ENCODE measurements around the gene LSAMP. TPM values are rescaled to one million over a fixed set of nuclear protein-coding genes. Genes with fewer than 3 reads are reported as not detected.

Gene LSAMP
- total and polyA plus RNA-seq, 7 donors = 0.23 to 47.1 (median 22.9) TPM

DNA sequence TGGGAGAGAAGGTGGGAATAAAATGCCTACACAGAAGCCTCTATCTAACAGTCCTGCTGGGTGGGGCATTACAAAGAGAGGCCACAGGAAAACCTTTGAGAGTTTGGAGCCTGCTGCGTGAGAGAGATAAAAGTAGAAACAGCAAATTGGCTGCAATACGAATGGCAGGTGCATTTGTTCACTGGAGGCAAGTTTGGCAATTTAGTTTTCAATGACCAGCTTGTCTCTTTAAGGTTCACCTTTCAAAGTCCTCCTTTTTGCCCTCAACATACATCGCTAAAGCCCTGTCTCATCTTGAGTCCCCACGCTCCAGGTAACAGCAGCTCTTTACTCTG, 405.7 kb downstream of the LSAMP start:
- Histone ChIP-seq H3K27ac (no peak overlapping the region), H3K4me3 (no peak overlapping the region), H3K36me3 (no peaks in the 10 kb centered on the region), H3K4me1 (peaks cover 0 to 5% (median 0%) of the 10 kb centered on the region in 4 donors), H3K9me3 (no peaks in the 10 kb centered on the region), H3K27me3 (no peaks in the 10 kb centered on the region)
- DNase-seq = no peak
- intact Hi-C loops (cut with DNase I) = no loop called here
- TF ChIP-seq, protein P1, sequence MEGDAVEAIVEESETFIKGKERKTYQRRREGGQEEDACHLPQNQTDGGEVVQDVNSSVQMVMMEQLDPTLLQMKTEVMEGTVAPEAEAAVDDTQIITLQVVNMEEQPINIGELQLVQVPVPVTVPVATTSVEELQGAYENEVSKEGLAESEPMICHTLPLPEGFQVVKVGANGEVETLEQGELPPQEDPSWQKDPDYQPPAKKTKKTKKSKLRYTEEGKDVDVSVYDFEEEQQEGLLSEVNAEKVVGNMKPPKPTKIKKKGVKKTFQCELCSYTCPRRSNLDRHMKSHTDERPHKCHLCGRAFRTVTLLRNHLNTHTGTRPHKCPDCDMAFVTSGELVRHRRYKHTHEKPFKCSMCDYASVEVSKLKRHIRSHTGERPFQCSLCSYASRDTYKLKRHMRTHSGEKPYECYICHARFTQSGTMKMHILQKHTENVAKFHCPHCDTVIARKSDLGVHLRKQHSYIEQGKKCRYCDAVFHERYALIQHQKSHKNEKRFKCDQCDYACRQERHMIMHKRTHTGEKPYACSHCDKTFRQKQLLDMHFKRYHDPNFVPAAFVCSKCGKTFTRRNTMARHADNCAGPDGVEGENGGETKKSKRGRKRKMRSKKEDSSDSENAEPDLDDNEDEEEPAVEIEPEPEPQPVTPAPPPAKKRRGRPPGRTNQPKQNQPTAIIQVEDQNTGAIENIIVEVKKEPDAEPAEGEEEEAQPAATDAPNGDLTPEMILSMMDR (IDR thresholded peaks at IDR 0.05) = no peak
- TF ChIP-seq POLR2AphosphoS5 (IDR thresholded peaks at IDR 0.05) (no peak), POLR2A (IDR thresholded peaks at IDR 0.05) (no peak), EP300 (IDR thresholded peaks at IDR 0.05) (no peak)
- 76 to 87% methylated on average over 4 of the region's 4 CpGs for WGBS, 2 donors

DNA sequence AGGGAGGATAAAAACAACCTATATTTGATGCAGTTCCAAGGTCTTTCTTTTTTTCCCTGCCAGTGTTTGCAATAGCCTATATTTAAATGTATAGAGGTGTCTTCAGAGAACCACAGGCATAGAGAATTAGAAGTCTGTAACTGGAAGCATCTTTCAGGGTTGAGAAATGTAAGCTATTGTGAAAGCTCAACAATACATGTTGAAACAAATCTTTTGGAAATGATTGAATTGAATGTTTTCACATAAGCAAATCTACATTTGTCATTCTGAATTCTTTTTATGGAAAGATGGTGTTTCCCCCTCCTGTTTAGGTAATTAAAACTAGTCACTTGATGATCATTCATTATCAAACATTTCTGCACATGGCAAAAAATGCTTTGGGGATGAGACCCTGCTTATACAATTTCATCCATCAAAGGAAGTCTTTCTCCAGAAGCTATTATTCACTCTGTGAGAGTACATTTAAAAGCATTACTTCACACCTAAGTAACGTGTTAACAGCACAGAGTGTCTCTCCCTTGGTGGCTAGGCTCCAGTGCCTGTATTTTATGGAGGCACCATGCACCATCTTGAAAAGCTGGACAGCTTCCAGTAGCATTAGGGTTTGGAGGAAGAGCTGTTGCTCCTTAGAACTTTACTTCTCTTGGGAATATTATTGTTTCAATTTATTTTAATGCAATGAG, 406.2 kb downstream of the LSAMP start:
- H3K9me3 ChIP-seq = no peaks in the 10 kb centered on the region
- H3K4me1 ChIP-seq = peaks cover 0 to 5% (median 0%) of the 10 kb centered on the region in 4 donors
- intact Hi-C loops (cut with DNase I) = no loop called here
- no peak for TF ChIP-seq POLR2A (IDR thresholded peaks at IDR 0.05)
- TF ChIP-seq, protein P1 (IDR thresholded peaks at IDR 0.05) = no peak
- no peak for TF ChIP-seq EP300 (IDR thresholded peaks at IDR 0.05)
- TF ChIP-seq POLR2AphosphoS5 (IDR thresholded peaks at IDR 0.05) = no peak
- H3K36me3 ChIP-seq = no peaks in the 10 kb centered on the region
- DNase-seq = no peak
- no peak overlapping the region for H3K4me3 ChIP-seq
- 42 to 81% methylated on average over 1 of the region's 1 CpG for WGBS, 2 donors
- no peaks in the 10 kb centered on the region for H3K27me3 ChIP-seq
- no peak overlapping the region for H3K27ac ChIP-seq

DNA sequence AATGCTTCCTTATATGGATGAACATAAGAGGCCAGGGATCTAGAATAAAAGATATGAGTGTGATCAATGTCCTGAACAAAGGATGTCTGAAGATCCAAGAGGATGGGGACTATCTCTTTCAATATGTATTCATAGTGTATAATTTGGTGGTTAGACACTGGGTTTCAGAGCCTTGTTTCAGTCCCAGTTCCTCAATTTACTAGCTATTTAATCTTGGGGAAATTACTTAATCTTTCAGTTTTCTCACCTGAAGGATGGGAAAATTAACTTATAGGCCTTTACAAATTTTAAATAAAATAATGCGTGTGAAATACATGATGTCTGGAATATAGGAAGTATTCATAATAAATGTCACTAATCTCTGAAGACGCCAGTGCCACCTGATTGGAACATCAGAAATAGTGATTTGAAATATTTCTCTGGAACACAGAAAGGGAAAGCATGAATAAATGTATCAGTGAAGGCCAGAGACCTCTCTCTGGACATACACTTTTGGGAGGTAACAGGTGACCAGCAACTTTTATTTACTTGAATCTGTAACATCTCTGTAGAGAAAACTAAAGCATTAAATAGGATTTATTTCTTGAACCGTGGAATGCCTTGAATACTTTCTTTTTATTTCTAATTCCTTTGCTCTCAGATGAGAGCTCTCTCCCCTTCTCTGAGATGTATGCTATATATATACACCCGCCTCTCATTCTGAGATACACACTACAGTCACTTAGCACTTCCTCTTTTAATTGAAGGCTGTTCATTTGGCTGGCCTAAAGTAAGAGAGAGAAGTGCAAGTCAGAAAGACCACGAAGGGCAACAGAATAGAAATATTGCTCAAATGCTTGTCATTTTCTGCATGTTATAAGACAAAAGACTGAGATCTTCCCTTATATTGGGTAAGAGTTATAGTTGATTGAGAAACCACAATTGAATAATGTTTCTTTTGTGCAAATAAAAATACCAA, 407.1 kb downstream of the LSAMP start:
- no peak overlapping the region for H3K4me3 ChIP-seq
- no peak for DNase-seq
- no peaks in the 10 kb centered on the region for H3K27me3 ChIP-seq
- no peaks in the 10 kb centered on the region for H3K36me3 ChIP-seq
- no peak for TF ChIP-seq POLR2AphosphoS5 (IDR thresholded peaks at IDR 0.05)
- no peak for TF ChIP-seq POLR2A (IDR thresholded peaks at IDR 0.05)
- no peak for TF ChIP-seq EP300 (IDR thresholded peaks at IDR 0.05)
- intact Hi-C loops (cut with DNase I) = no loop called here
- WGBS, 2 donors = 67 to 79% methylated on average over 5 of the region's 5 CpGs
- no peak overlapping the region for H3K27ac ChIP-seq
- peaks cover 0 to 5% (median 0%) of the 10 kb centered on the region in 4 donors for H3K4me1 ChIP-seq
- H3K9me3 ChIP-seq = no peaks in the 10 kb centered on the region

DNA sequence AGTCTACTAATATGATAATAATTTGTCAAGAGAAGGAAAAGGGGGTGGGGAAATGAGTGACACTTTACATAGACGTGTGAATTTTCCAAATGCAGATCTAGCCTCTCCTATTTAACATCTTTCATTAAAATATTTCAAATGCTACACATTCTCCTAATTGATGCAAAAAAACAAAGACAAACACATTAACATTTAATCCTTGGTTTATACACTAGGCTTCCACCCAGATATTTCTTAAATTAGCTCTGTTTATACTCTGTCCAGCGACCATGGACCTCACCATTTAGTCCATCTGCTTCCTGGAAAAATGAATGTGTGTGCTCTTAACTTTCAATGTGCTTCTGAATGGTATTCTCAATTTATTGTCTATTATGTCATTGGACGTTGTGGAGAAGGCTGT, 409.9 kb downstream of the LSAMP start:
- TF ChIP-seq EP300 (IDR thresholded peaks at IDR 0.05) (no peak), POLR2AphosphoS5 (IDR thresholded peaks at IDR 0.05) (no peak), POLR2A (IDR thresholded peaks at IDR 0.05) (no peak)
- TF ChIP-seq, protein P1 (IDR thresholded peaks at IDR 0.05) = no peak
- Histone ChIP-seq H3K4me1 (peaks cover 0 to 5% (median 0%) of the 10 kb centered on the region in 4 donors), H3K27me3 (no peaks in the 10 kb centered on the region), H3K36me3 (no peaks in the 10 kb centered on the region), H3K27ac (no peak overlapping the region), H3K9me3 (no peaks in the 10 kb centered on the region), H3K4me3 (no peak overlapping the region)
- WGBS, 2 donors = 41 to 61% methylated on average over 3 of the region's 3 CpGs
- no peak for DNase-seq
- intact Hi-C loops (cut with DNase I) = no loop called here

DNA sequence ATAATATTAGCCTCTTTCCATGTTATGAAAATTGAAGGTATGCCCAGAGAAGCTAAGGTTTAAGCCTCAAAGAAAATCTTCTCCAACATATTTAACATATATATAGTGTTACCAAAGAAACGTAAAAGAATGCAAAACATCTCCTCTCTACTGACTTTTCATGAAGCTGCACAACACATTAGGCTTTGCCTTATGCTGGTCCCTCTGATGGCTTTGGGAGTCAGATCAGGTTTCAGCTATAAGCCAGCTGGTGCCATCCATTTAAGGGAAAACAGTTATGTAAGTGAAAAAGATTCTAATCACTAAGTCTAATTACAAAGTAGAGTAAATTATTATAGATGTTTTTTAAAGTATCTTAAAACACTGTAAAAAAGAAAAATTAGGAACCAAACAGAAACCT, 410.5 kb downstream of the LSAMP start:
- WGBS, 2 donors = 39 to 72% methylated on average over 1 of the region's 1 CpG
- intact Hi-C loops (cut with DNase I) = no loop called here
- Histone ChIP-seq H3K4me3 (no peak overlapping the region), H3K4me1 (peaks cover 0 to 5% (median 0%) of the 10 kb centered on the region in 4 donors), H3K27ac (no peak overlapping the region), H3K27me3 (no peaks in the 10 kb centered on the region), H3K9me3 (no peaks in the 10 kb centered on the region), H3K36me3 (no peaks in the 10 kb centered on the region)
- DNase-seq = no peak
- TF ChIP-seq POLR2A (IDR thresholded peaks at IDR 0.05) (no peak), POLR2AphosphoS5 (IDR thresholded peaks at IDR 0.05) (no peak), EP300 (IDR thresholded peaks at IDR 0.05) (no peak)
- TF ChIP-seq, protein P1 (IDR thresholded peaks at IDR 0.05) = no peak

Measured in sigmoid colon (tissue), 7 donors.